Measurements from ENCODE around the gene HMCN1. TPM values are rescaled to one million over a fixed set of nuclear protein-coding genes. Genes with fewer than 3 reads are reported as not detected.

Gene HMCN1
- polyA plus RNA-seq, 4 donors: 49.0 to 58.8 (median 51.4) TPM

DNA sequence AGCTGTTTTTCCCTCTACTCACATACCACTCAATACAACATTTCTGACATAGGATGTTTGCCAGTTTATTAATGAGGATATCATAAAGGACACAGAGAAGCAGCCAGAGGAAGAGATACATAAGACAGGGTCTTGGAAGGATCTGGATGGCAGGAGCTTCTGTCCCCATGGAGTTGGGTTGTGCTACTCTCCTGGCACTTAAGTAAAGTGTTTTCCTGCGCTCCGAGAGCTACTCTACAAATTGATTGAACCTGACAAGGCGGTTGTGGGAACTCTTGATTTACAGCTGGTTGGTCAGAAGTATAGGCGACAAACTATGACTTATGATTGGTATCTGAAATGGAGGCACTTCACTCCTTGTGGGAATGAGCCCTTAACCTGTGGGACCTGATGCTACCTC lies 208.8 kb downstream of the HMCN1 start:
- DNase-seq (ENCODE audit: low read depth in 4 of 4, low spot score in 2 of 4): no peak

DNA sequence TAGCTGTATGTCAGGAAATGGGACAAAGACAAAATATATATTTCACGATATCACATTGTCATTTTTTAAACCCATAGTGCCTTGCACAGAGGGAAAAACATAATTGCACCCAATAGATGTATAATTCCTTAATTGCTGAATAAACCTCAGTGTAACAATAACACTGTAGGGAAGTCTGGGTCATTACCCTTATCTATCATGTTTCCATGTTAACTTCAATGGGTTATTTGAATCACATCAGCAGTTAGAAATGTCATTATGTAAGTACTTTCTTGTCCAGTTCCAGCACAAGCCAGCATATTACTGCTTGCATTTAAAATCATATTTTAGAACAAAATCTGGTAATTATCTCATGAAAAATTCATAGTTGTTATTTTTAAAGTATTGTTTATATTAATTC lies 222.7 kb downstream of the HMCN1 start:
- no peak for DNase-seq (ENCODE audit: low read depth in 4 of 4, low spot score in 2 of 4)

DNA sequence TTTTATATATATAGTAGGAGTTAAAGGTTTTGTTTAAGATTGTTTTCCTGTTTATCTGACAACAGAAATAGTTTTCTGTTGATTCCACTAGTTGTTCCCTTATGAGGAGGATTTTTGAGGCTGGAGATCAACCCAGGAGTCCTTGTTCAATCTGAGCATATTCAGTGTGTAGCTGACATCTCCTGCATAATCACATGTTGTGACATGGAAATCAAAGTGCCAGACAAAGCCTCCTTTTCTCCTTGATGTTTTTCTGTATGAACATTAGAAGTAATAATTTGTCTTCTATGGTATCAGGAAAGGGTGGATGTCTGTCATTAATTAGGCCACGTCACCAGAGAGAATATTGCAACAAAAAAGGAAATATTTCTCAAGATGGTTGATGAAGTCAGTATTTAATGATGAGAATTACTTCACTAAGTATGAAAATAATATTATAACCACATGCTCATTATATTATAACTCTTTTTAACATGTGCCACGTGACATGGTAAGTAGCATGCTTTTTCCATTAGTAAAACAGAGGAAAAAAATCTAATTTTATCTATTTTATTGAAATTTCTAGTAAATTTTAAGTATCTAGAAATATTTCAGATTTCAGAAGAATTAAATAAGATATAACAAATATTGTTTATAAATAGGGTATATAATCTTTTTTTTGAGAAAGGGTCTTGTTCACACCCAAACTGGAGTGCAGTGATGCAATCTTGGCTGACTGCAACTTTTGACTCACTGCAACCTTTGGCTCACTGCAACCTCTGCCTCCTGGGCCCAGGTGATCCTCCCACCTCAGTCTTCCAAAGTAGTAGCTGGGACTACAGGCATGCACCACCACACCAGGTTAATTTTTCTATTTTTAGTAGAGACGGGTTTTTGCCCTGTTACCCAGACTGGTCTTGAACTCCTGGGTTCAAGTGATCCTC lies 223.5 kb downstream of the HMCN1 start:
- no peak for DNase-seq (ENCODE audit: low read depth in 4 of 4, low spot score in 2 of 4)

DNA sequence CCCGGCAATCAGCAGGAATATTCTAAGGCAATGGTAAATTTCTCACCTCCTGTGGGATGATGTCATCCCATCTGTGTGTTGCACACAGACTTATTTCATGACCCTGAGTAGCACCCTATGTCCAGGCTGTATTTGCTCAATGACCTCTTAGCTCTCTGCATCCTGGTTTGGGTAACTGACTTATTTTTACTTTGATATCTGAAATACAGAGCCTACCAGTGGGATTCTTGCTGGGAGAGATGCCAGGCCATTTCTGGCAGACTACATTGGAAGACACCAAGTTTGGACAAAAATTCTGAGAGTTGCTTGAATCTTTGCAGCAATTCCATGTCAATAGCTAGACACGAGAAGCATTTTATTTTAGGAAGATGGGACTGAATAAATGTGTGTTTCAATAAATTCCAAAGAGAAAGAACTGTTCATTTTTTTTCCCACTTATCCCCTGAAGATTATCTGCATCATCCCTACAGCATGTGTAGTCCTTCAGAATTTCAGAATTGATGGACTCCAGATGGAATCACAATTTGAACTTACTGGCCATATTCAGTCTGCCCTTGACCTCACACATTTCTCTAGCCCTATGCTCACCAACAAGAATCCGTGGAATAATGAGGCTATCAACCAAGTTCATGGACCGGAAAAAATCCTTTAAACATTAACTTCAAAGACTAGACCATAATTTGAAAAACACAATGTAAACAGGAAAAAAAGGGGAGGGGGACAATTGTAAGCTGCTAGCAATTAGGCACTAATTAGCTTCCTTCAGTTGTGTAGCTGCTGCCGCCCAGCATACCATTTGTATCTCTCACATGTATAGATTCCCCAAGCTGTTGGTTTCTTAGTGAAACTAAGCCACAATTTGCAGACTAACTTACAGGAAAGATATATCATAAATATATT lies 226.5 kb downstream of the HMCN1 start:
- peak in 2 of 4 donors; percentile 40 to 48 for DNase-seq (ENCODE audit: low read depth in 4 of 4, low spot score in 2 of 4)

DNA sequence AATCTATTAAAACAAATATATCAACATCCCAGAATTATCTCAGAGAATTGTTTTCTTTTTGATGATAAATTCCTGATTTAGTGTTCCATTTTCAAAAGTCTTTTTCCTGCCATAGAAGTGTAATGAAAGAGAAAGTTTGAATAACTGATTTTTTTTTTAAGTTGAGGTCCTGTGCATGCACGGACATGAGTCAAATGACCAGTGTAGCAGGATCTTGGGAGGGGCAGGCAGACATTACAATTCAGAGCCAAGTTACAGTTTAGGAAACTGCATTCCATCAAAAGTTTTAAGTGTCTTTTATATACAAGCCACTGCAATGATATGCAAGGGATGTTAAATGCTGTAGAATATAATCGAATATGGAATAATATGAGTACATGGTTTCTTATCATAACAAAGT lies 227.5 kb downstream of the HMCN1 start:
- no peak for DNase-seq (ENCODE audit: low read depth in 4 of 4, low spot score in 2 of 4)

DNA sequence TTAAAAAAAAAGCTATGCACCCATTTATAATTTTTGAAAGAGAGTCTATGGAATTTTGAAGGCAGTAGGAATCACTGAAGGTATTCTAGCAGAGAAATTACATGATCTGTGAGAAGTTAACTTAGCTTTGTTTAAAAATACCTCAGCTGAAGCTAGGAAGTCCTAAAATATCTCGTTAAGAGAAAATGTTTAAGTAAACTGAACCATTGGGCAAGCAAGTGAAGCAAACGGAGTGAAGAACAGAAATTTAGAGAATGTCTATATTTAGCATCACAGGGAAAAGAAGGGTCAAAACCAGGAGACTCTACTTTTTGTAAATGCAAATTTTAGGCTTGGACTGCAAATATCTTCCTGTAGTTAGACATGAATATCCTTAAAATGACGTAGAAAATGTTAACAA lies 230.8 kb downstream of the HMCN1 start:
- no peak for DNase-seq (ENCODE audit: low read depth in 4 of 4, low spot score in 2 of 4)

DNA sequence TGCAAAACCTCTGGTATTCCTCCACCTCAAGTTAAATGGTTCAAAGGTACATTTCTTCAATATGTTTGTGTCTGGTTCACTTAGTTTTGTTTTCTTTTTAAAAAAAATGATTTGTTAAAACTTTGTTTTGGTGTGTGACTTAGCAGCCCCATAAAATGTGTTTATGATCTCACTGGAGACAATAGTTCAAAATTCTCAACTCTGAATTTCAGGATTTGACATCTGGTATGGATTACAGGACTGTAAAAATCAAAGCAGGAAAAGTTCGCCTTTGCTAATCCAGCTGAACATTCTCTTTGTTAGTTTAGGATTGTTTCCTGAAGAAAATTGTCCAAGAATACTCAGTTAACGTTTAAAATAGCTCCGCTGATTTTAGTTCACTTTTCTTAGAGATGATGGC lies 231.7 kb downstream of the HMCN1 start:
- no peak for DNase-seq (ENCODE audit: low read depth in 4 of 4, low spot score in 2 of 4)

DNA sequence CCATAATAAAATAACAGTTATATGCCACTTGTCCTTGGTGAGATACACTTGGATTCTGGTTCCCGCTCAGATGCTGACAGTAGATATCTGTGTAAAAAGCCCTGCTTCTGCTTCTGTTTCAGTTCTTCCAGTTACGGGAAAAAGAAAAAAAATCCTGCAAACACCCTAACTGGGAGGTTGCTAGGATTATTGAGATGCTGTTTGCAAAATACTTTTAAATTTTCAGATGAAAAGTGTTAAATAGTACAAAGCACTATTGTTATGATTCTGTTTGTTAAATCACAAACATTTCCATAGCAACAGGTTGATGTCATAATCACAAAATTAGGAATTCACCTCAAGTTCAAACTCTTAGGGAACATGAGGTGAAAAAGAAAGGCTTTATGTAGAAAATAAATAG lies 232.3 kb downstream of the HMCN1 start:
- no peak for DNase-seq (ENCODE audit: low read depth in 4 of 4, low spot score in 2 of 4)

DNA sequence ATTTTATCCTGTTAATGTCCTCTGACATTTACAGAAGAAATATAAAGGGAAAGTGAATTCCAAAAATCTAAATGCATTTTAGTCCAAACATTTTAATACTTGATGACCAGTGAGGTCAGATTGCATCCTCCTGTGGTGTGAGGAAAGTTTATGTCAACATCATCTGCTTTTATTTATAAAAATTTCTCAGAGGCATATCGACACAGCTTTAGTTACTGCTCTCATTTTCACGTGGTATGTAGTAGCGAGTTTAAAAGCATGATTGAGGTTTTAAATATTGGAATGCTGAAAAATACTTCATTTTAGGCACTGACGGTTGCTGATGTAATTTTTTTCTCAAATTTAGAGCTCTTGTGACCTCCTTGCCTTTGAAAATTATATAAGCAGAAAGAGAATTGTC lies 234.8 kb downstream of the HMCN1 start:
- DNase-seq (ENCODE audit: low read depth in 4 of 4, low spot score in 2 of 4): no peak

DNA sequence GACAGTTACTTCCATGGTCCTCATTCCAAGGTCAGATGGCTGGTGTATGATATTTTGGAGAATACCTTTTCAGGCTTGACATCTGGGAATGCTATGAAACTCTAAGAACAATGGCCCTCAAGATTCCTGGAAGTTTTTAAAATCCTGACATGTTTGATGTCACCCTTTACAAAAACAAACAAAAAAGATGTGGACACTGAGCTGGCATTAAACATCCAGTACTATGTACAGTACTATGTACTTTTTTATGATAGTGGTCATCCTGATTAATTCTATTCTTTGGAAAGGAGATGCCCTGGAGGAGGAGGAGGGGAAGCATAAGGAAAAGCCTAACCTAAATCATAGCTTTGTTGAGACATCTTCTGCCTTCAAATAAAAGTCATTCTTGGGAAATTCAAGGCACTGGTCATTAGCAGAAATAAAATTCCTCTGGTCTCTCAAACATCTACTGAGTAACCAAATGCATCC lies 235.4 kb downstream of the HMCN1 start:
- DNase-seq (ENCODE audit: low read depth in 4 of 4, low spot score in 2 of 4): no peak

DNA sequence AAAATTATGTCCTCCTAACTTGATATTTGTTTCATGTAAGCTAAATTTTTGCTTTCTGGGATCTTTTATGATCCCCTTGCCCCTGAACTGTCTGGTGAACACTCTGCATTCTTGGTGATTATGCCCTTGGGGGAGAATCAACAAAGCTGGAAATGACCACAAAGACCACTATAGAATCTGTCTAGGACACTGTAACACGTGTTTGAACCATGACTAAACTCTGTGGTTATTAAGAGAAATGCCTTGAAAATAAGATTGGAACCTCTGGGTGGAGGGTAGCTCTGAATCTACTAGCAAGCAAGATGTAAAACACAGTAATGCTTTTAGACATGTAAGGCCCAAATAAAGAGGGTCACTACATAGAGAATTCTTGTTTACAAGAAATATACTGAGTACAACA lies 237.5 kb downstream of the HMCN1 start:
- DNase-seq (ENCODE audit: low read depth in 4 of 4, low spot score in 2 of 4): no peak

DNA sequence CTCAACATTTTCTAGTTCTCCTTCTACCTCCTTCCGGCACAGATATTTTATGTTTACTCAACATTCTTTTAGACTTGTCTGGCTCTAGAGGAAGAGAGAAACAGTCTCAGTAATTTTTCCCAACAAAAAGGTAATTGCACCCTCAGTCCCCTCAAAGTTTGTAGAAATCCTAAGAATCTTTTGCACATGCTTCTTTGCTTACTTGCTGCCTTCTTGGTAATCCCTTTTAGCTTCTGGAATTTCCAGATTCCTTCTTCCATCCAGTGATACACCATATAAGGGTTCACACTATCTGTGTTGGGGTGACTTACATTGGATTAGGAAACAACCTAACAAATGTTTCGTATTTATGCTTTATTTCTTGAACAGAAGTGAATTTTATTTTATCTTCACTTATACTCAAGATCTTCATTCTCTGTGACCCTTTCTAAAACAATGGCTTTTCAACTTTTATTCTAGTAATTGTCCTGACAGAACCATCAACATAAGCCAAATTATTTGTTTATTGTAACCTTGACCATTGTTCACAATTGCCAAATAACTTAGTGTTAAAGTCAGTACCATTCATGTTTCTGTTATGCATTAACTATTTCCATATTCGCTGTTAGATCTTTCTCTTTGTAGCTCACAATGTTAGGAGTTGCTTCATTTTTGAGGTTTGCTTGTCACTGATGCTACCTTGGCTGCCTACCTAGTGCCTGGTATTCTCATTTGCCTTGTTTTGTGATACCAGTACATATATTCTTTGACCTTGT lies 238.1 kb downstream of the HMCN1 start:
- DNase-seq (ENCODE audit: low read depth in 4 of 4, low spot score in 2 of 4): no peak

DNA sequence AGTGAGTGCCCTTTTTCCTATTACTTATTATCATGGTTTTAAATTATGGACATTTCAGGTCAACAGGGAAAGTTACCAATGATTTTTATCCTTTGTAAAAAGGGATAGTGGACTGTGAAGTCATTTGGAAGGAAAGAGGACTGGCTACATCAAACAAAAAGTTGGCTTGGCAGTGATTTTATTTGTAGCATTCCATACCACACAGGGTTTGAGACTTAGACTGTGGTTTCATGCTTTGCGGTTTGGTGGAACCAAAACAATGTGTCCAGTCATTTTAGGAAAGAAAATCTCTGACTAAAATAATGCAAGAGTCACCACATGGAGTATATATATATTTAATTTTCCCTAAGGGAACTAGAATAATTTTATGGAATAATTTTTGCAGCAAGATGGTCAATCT lies 239.5 kb downstream of the HMCN1 start:
- DNase-seq (ENCODE audit: low read depth in 4 of 4, low spot score in 2 of 4): no peak

DNA sequence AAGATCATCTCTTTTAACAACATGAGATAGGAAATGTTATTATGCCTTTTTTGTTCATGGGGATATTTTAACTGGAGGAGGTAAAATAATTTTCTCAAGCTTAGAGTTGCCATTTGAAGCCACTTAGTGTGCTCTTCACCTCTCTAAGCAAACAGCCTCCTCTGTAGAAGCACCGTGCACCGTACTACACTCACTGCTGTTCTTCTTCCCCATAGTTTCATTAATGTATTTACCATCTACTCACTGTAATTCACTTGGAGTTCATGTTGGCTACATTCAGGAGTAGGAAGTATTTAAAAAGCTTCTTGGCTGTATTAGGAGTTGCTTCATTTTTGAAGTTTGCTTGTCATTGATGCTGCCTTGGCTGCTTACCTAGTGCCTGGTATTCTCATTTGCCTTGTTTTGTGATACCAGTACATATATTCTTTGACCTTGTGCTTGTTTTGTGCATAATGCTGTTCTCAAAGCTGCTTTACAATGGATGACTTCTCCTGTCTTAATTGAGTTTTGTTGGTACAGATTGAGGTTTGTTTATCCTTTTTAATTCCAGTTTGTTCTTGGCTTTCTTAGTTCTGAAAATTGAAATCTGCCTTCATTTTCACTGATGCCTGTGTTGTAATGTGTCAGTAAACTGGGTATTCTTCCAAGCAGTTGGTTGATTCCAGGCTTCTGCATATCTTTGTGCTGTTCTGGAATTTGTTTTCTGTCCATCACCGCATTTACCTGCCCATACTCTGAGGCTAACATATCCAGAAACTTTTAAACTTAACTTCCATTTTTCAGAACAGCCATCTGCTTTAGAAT lies 240.4 kb downstream of the HMCN1 start:
- no peak for DNase-seq (ENCODE audit: low read depth in 4 of 4, low spot score in 2 of 4)

DNA sequence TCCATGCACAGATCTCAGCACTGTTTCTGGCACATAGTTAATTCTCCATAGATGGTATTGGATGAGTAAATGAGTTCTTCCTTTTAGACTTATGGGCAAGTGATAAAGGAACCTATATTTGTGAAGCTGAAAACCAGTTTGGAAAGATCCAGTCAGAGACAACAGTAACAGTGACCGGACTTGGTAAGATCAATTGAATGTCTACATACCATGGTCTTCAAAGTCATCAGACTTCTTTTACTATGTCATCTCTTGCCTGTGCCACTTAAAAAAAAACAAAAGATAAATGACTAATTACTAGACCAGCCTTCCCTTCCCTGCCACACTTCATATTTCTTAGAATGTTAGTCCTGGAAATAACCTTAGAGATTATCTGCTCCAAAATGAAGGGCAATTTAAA lies 246.7 kb downstream of the HMCN1 start:
- DNase-seq (ENCODE audit: low read depth in 4 of 4, low spot score in 2 of 4): no peak

DNA sequence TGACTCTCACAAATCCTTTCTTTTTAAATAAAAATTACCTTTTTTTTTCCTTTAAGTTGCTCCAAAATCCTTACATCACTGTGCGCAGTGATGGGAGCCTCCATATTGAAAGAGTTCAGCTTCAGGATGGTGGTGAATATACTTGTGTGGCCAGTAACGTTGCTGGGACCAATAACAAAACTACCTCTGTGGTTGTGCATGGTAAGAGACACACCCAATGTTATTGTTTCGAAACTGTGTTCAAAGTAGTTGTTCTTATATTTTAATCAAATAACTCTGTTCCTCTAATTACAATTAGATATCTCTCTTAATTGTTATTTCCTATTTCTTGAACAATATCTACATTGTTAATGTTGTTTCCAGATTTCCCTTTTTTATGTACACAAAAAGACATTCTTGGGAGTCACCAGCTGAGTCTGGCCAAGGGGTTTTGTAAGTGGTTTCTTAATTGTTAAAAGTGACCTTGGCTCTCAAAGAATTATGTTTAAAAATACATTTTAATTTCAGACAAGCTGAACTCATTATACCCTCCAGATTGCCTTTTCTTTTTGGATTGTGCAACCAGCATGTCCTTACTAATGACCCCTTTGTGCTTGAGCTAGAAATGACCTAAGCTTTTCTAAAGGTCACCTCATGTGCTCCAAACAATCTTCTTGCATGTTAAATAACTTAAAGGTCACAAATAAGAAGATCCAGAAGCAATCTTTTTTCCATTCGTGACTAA lies 250.1 kb downstream of the HMCN1 start:
- DNase-seq (ENCODE audit: low read depth in 4 of 4, low spot score in 2 of 4): no peak

DNA sequence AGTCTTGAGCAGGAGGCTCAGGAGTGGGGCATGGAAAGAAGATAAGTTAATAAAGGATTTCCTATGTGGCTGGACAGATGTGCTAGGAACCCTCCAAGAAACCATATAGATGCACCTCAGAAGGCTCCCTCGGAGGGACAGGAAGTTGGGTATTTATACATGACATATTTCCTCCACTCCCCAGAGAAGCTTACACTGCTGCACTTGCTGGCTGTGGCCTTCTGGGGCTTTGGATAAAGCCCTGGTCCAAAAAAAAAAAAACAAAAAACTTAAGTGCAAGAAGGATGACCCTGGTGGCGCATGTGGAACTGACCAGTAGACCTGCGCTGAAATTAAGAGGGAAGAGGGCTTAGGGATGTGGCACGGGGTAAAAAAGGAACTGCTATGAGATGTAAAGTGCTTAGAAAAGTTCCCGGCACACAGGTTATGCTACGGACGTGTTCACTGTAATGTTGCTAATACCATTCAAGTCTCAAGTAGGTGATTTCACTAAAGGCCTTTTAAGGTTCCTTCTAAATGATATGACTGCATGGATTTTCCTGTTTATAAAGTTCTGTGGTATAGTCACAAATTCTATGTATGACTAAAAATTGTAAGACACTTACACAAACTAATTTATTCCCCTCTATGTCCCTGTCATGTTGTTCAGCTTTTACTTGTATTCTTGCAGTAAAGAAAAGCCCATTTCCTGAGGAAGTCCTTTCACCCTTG lies 253.6 kb downstream of the HMCN1 start:
- no peak for DNase-seq (ENCODE audit: low read depth in 4 of 4, low spot score in 2 of 4)

DNA sequence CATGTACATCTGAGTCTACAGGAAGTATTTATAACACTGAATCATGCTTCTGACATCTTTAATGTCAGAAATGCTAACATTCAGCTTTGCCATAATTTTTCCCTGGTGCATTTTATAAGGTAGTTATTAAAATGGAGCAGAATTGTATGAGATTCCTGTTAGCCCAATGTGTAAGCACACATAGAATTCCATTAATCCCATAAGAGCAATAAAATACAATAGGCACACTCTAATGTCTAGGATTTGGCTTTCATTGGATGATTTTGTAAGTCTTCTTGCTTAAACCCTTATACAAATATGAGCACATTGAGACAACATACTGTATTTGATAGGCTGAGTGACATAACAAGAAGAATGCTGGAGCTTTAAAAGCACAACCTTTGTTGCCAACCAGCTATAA lies 256.4 kb downstream of the HMCN1 start:
- no peak for DNase-seq (ENCODE audit: low read depth in 4 of 4, low spot score in 2 of 4)

DNA sequence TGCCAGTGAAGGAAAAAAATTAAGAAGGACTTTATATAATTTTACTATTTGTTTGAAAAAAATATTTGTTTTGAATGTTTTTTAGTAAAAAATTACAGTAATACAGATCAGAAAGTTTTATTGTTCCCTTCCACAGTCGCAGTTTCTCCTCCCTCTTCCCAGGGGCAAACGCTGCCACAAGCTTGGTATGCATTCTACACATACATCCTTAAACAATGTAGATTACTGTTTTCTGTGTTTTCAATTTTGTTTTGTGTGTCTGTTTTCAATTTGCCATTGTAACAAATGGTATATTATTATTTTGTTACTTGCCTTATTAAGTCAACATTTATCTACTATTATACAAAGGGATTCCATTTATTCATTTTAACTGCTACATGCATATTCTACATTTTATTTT lies 257.1 kb downstream of the HMCN1 start:
- no peak for DNase-seq (ENCODE audit: low read depth in 4 of 4, low spot score in 2 of 4)
